K562 (cell line): Measurements from ENCODE around the gene KLK6. TPM values are rescaled to one million over a fixed set of nuclear protein-coding genes. Genes with fewer than 3 reads are reported as not detected.

Experiments used
- ATAC-seq: fragments of 200-7000 bp; cut with Tn5 transposase; 3 replicates; pipeline ENCODE4 v1.9.1; 2020; ENCODE audit warnings: moderate library complexity
- BruUV-seq: library from RNA; stranded (reverse); fragments of 400-500 nt; replicated peaks from 2 replicates; lab custom pipeline; 2021; lab: Mats Ljungman, UMichigan
- CTCF ChIA-PET: fragments of 300-600 bp; formaldehyde crosslinking; extraction: SDS; loops from one replicate; lab custom pipeline; 2021; ENCODE audit warnings: low intra/inter-chr PET ratio; lab: Yijun Ruan, JAX
- POLR2A ChIA-PET: fragments of 300-600, 350-650 bp; sonication (Branson Sonifier 250); formaldehyde crosslinking; extraction: SDS; loops from one replicate; lab custom pipeline; 2021; ENCODE audit warnings: antibody characterized with exemption, inconsistent platforms; lab: Yijun Ruan, JAX
- DNase-seq, 4 experiments: peaks; one replicate each; pipeline versions ENCODE4 v3.0.0 to v3.0.0-alpha.2; 2011 to 2018; ENCODE audit warnings: low spot score in 3 of 4, mixed read lengths in 3 of 4; ENCODE audit errors: extremely low read depth in 1 of 4
- FAIRE-seq: peaks from 2 replicates; lab custom pipeline; 2011; peaks lifted over from hg19 to GRCh38; lab: Jason Lieb, UNC
- H2AFZ ChIP-seq: 2 replicates; pipeline ENCODE4 v1.6.0; 2011; ENCODE audit warnings: low read depth, low read length, control low read depth, inconsistent platforms
- H3K27ac ChIP-seq: fragments of 200-600 bp; 3 replicates; pipeline ENCODE4 v1.8.0; 2011; ENCODE audit warnings: low read depth, mild to moderate bottlenecking, control low read depth, inconsistent platforms, low read length, moderate library complexity, mixed read lengths; ENCODE audit errors: extremely low read depth
- H3K27me3 ChIP-seq, 2 experiments: fragments of 300-600 bp in 1 of 2; 2 replicates in 1 of 2; 3 replicates in 1 of 2; pipeline versions ENCODE4 v1.6.0 to v1.8.0; 2011; ENCODE audit warnings: inconsistent platforms in 2 of 2, low read length in 2 of 2, mild to moderate bottlenecking in 1 of 2, mixed read lengths in 1 of 2, moderate library complexity in 1 of 2; ENCODE audit not compliant: control insufficient read depth in 2 of 2, insufficient read depth in 2 of 2
- H3K36me3 ChIP-seq: fragments of 300-600 bp; 3 replicates; pipeline ENCODE4 v1.8.0; 2011; ENCODE audit warnings: mild to moderate bottlenecking, low read length, inconsistent platforms; ENCODE audit not compliant: control insufficient read depth, insufficient read depth
- H3K4me1 ChIP-seq, 2 experiments: fragments of 200-600 bp in 1 of 2; replicated peaks in 1 of 2; 2 replicates in 1 of 2; 3 replicates in 1 of 2; pipeline versions ENCODE4 v1.5.1 to v1.8.0; 2011; ENCODE audit warnings: inconsistent platforms in 2 of 2, low read length in 2 of 2, mild to moderate bottlenecking in 1 of 2, mixed read lengths in 1 of 2, moderate library complexity in 1 of 2; ENCODE audit not compliant: control insufficient read depth in 2 of 2, insufficient read depth in 2 of 2
- H3K4me2 ChIP-seq: 2 replicates; pipeline ENCODE4 v1.6.1; 2011; ENCODE audit warnings: low read length, control low read depth, inconsistent platforms, mixed read lengths; ENCODE audit not compliant: insufficient read depth
- H3K4me3 ChIP-seq: fragments of 200-600 bp; sonication (generic), shearing (Covaris generic); 2 replicates; pipeline ENCODE4 v1.5.1; 2016; ENCODE audit warnings: control low read depth, inconsistent platforms
- H3K79me2 ChIP-seq: fragments of 200-600 bp; 3 replicates; pipeline ENCODE4 v1.8.0; 2011; ENCODE audit warnings: low read length, inconsistent platforms; ENCODE audit not compliant: control insufficient read depth, insufficient read depth
- H3K9ac ChIP-seq, 2 experiments: 2 replicates each; pipeline versions ENCODE4 v1.6.0 to v1.6.1; 2011; ENCODE audit warnings: low read depth in 2 of 2, low read length in 2 of 2, control low read depth in 1 of 2, inconsistent platforms in 1 of 2, mild to moderate bottlenecking in 1 of 2, mixed read lengths in 1 of 2; ENCODE audit not compliant: insufficient read depth in 1 of 2
- H3K9me1 ChIP-seq: one replicate; pipeline ENCODE4 v1.6.0; 2011; ENCODE audit warnings: inconsistent platforms, mild to moderate bottlenecking, low read length, moderate library complexity; ENCODE audit not compliant: control insufficient read depth, insufficient read depth
- H3K9me3 ChIP-seq: replicated peaks from 2 replicates; pipeline ENCODE4 v1.5.1; 2011; ENCODE audit warnings: low read depth, low read length, inconsistent platforms; ENCODE audit not compliant: control insufficient read depth, insufficient read depth
- H4K20me1 ChIP-seq: replicated peaks from 2 replicates; pipeline ENCODE4 v1.6.1; 2011; ENCODE audit warnings: low read length, inconsistent platforms, mixed read lengths; ENCODE audit not compliant: control insufficient read depth, insufficient read depth
- CEBPB ChIP-seq: fragments of 450-650 bp; IDR thresholded peaks from 2 replicates; pipeline ENCODE4 v1.6.1; 2016; ENCODE audit warnings: missing genetic modification characterization, missing compliant biosample characterization
- CREM ChIP-seq: IDR thresholded peaks from 2 replicates; pipeline ENCODE4 v1.6.1; 2014; ENCODE audit warnings: antibody characterized with exemption, low read depth
- FOXK1 ChIP-seq: sonication (generic); formaldehyde crosslinking; IDR thresholded peaks from 2 replicates; pipeline ENCODE4 v1.8.0; 2022; ENCODE audit warnings: missing genetic modification reagents, mild to moderate bottlenecking, borderline replicate concordance
- RBBP5 ChIP-seq: fragments of 200-600 bp; sonication (generic); IDR thresholded peaks from 2 replicates; pipeline ENCODE4 v1.6.1; 2012; ENCODE audit warnings: borderline replicate concordance, mild to moderate bottlenecking, low read length, control low read depth, inconsistent platforms; ENCODE audit not compliant: insufficient read depth, poor library complexity, severe bottlenecking
- ZBTB7A ChIP-seq: IDR thresholded peaks from 2 replicates; pipeline ENCODE4 v1.6.1; 2011; ENCODE audit warnings: low read depth, mild to moderate bottlenecking, low read length, moderate library complexity, borderline replicate concordance; ENCODE audit not compliant: control insufficient read depth
- WGBS: fragments of 100-300 bp; shearing (Covaris generic); methylation state at CpG from one replicate; pipeline ENCODE4 v1.1.6; 2016; ENCODE audit warnings: low coverage, mixed read lengths; ENCODE audit not compliant: insufficient coverage; ENCODE audit errors: missing lambda C conversion rate; 5-methylcytosine and 5-hydroxymethylcytosine counted together
- in situ Hi-C: fragments of 300-500 bp; cut with MboI; formaldehyde crosslinking; loops from 4 replicates; pipeline ENCODE4 v1.15.0; 2018; ENCODE audit warnings: inconsistent platforms, mixed read lengths
- intact Hi-C: fragments of 100-400 bp; cut with micrococcal nuclease; formaldehyde crosslinking; loops from 2 replicates; pipeline ENCODE4 v1.14.2; 2022
- polyA plus RNA-seq, 8 experiments: library from polyadenylated mRNA; depleted of rRNA in 4 of 8; stranded (reverse) in 5 of 8; unstranded in 3 of 8; fragments of >200 nt; fragmentation: Nextera tagmentation in 2 of 8; fragmentation: Illumina TruSeq in 1 of 8; extraction: Ambion mirVana in 2 of 8; extraction: Trizol in 1 of 8; gene quantifications; 2 replicates each; pipeline versions ENCODE4 v1.2.1 to v1.2.3, GENCODE V29; 2011 to 2014; ENCODE audit warnings: inconsistent platforms in 1 of 8, missing spikeins in 1 of 8
- total RNA-seq, 7 experiments: library from RNA; depleted of rRNA in 6 of 7; stranded (reverse); fragments of >200 nt in 6 of 7; fragmentation: Illumina TruSeq in 2 of 7; extraction: Trizol in 2 of 7; gene quantifications; 2 replicates each; pipeline versions ENCODE4 v1.2.1 to v1.2.3, GENCODE V29; 2011 to 2021; ENCODE audit warnings: low replicate concordance in 1 of 7

The KLK6 gene
- total and polyA plus RNA-seq, 9 of the 15 experiments (the other 6 are each of a cell fraction or from before 2014, with no cell fraction given) = not detected

GRCh38 chr19:51018745-51019543 is 49.6 kb upstream of the KLK6 start:
- BruUV-seq = no TSS peak
- no peak for ATAC-seq
- DNase-seq = peak in 1 of 4 experiments; percentile 29
- H2AFZ ChIP-seq = no peak overlapping the region
- H3K27me3 ChIP-seq = peaks cover 13 to 44% of the 10 kb centered on the region in 2 experiments
- no peak for FAIRE-seq
- intact Hi-C loops (no loop called here), in situ Hi-C loops (no loop called here)
- CTCF ChIA-PET = interaction anchor here (0.7 to 4.4 kb wide), 2 partner anchors 77 to 124 kb away, joined by 4 to 35 read pairs; no protein-coding TSS in a partner anchor
- 0 out of 2 replicates have a peak, but pooled peaks cover 10% of the 10 kb centered on the region for H4K20me1 ChIP-seq
- H3K4me3 ChIP-seq = no peak overlapping the region
- H3K27ac ChIP-seq = no peak overlapping the region
- peaks cover 4 to 28% of the 10 kb centered on the region in 2 experiments for H3K4me1 ChIP-seq
- no peaks in the 10 kb centered on the region for H3K36me3 ChIP-seq
- no peak overlapping the region for H3K4me2 ChIP-seq
- no peaks in the 10 kb centered on the region for H3K9me3 ChIP-seq
- no peaks in the 10 kb centered on the region for H3K79me2 ChIP-seq
- no peak overlapping the region for H3K9ac ChIP-seq
- TF ChIP-seq CEBPB (tag) = peak; percentile 17; the same call in 1 of the 2 replicates
- no peak for TF ChIP-seq CREM
- peak; percentile 11; the same call in 1 of the 2 replicates for TF ChIP-seq ZBTB7A
- TF ChIP-seq FOXK1 = no peak
- TF ChIP-seq RBBP5 = peak; percentile 9
- no peaks in the 10 kb centered on the region for H3K9me1 ChIP-seq
- WGBS = 12% methylated on average over 43 of the region's 68 CpGs
- POLR2A ChIA-PET = no interaction called here
